ENCODE measurements around the gene ORAI3.
A peak's percentile ranks its signal among the peaks of the same experiment; 100 is the strongest.

The ORAI3 gene

GRCh38 chr16:30992276-30992780 lies 43.5 kb downstream of the ORAI3 start:
- no peak for DNase-seq (ENCODE audit: low spot score)

GRCh38 chr16:30992931-30993816 lies 44.3 kb downstream of the ORAI3 start:
- DNase-seq (ENCODE audit: low spot score), result no peak

- no peak for DNase-seq (ENCODE audit: low spot score)
These were observed 47.1 kb downstream of the ORAI3 start for GRCh38 chr16:30995927-30996323.

- no peak for DNase-seq (ENCODE audit: low spot score)
These were observed 47.6 kb downstream of the ORAI3 start for GRCh38 chr16:30996324-30996984.

- no peak for DNase-seq (ENCODE audit: low spot score)
These were observed 48.3 kb downstream of the ORAI3 start for GRCh38 chr16:30996985-30997724.

GRCh38 chr16:30997725-30998711 lies 49.1 kb downstream of the ORAI3 start:
- no peak for DNase-seq (ENCODE audit: low spot score)

- DNase-seq (ENCODE audit: low spot score), result no peak
These were observed 50.2 kb downstream of the ORAI3 start for GRCh38 chr16:30998852-30999761.

- no peak for DNase-seq (ENCODE audit: low spot score)
These were observed 52.0 kb downstream of the ORAI3 start for GRCh38 chr16:31000671-31001382.

GRCh38 chr16:31001507-31002249 lies 52.8 kb downstream of the ORAI3 start:
- DNase-seq (ENCODE audit: low spot score), result no peak

- DNase-seq (ENCODE audit: low spot score), result peak; percentile 77
These were observed 53.4 kb downstream of the ORAI3 start for GRCh38 chr16:31002250-31002700.

- DNase-seq (ENCODE audit: low spot score), result no peak
These were observed 54.0 kb downstream of the ORAI3 start for GRCh38 chr16:31002862-31003341.

GRCh38 chr16:31003744-31004143 lies 54.9 kb downstream of the ORAI3 start:
- no peak for DNase-seq (ENCODE audit: low spot score)

All from putamen (tissue), 1 donor.